ENCODE data around the gene PRIMPOL. TPM values are rescaled to one million over a fixed set of nuclear protein-coding genes. Genes with fewer than 3 reads are reported as not detected.
"Not testable (repeated sequence)": the region's sequence is repeated elsewhere in the genome, so short reads cannot be mapped to it uniquely, and the experiment has no call there.

The PRIMPOL gene
- total and polyA plus RNA-seq, 8 donors, result 11.5 to 88.8 (median 22.3) TPM

DNA sequence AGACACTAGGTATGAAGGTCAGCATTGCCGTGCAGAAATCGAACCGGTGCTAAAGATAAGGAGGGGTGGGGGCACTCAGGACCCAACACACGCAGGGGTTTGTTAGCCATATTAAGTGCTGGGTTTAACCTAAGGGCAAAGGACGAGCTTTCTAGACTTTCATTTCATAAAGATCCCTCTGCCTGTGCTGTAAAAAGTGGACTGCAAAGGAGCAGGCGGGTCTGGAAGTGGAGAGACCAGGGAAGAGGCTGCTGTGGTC is 1.6 kb upstream of the PRIMPOL start:
- no peak for DNase-seq
- 2 to 7% (median 5%) methylated on average over 6 of the region's 6 CpGs for WGBS, 5 donors
- H3K27ac ChIP-seq, result peak overlapping the region; percentile 93 to 100 (median 98)
- H3K4me1 ChIP-seq, result peaks cover 38 to 64% (median 55%) of the 10 kb centered on the region in 4 donors
- intact Hi-C loops (cut with DNase I; ENCODE audit: low total_unique reads), result no loop called here
- TF ChIP-seq POLR2A (IDR thresholded peaks at IDR 0.05) (no peak), POLR2AphosphoS5 (IDR thresholded peaks at IDR 0.05) (no peak), EP300 (IDR thresholded peaks at IDR 0.05) (no peak)
- TF ChIP-seq, protein P1, sequence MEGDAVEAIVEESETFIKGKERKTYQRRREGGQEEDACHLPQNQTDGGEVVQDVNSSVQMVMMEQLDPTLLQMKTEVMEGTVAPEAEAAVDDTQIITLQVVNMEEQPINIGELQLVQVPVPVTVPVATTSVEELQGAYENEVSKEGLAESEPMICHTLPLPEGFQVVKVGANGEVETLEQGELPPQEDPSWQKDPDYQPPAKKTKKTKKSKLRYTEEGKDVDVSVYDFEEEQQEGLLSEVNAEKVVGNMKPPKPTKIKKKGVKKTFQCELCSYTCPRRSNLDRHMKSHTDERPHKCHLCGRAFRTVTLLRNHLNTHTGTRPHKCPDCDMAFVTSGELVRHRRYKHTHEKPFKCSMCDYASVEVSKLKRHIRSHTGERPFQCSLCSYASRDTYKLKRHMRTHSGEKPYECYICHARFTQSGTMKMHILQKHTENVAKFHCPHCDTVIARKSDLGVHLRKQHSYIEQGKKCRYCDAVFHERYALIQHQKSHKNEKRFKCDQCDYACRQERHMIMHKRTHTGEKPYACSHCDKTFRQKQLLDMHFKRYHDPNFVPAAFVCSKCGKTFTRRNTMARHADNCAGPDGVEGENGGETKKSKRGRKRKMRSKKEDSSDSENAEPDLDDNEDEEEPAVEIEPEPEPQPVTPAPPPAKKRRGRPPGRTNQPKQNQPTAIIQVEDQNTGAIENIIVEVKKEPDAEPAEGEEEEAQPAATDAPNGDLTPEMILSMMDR (IDR thresholded peaks at IDR 0.05), result no peak
- H3K27me3 ChIP-seq, result no peaks in the 10 kb centered on the region
- H3K9me3 ChIP-seq, result no peaks in the 10 kb centered on the region
- H3K4me3 ChIP-seq, result peak overlapping the region; percentile 74 to 93 (median 80)
- H3K36me3 ChIP-seq, result peaks cover 0 to 14% (median 0%) of the 10 kb centered on the region in 4 donors

DNA sequence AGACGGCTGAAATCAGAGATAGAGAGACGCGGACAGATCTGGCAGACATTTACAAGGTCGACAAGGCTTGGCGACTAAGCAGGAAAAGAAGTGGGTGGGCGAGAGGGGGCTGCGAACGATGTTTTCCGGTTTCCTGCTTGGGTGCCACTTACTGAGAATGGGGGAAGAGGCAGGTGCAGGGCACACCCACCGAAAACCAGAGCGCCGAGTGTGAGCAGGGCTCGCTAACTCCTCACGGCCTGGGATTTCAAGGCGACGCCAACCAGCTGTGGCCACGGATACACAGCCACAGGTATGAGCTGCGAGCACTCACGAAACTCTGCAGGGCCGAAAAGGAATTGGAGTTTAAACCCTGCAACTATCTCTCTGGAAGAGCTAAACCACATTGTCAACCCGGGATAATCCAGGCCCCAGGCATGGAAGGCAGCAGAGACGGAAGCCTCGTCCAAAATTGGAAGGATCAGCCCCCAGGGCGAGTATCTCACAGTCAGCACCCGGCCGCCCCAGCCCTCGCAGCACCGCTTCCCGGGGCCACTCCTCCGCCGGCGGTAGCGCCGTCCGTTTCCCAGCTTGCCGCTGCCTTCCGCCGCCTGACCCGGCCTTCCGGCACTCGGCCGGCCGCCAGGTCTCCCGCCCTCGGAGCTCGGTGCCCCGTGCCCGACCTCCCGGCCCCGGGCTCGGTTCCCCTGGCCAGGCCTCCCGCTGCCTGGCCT is 1.1 kb upstream of the PRIMPOL start:
- intact Hi-C loops (cut with DNase I; ENCODE audit: low total_unique reads), result no loop called here

DNA sequence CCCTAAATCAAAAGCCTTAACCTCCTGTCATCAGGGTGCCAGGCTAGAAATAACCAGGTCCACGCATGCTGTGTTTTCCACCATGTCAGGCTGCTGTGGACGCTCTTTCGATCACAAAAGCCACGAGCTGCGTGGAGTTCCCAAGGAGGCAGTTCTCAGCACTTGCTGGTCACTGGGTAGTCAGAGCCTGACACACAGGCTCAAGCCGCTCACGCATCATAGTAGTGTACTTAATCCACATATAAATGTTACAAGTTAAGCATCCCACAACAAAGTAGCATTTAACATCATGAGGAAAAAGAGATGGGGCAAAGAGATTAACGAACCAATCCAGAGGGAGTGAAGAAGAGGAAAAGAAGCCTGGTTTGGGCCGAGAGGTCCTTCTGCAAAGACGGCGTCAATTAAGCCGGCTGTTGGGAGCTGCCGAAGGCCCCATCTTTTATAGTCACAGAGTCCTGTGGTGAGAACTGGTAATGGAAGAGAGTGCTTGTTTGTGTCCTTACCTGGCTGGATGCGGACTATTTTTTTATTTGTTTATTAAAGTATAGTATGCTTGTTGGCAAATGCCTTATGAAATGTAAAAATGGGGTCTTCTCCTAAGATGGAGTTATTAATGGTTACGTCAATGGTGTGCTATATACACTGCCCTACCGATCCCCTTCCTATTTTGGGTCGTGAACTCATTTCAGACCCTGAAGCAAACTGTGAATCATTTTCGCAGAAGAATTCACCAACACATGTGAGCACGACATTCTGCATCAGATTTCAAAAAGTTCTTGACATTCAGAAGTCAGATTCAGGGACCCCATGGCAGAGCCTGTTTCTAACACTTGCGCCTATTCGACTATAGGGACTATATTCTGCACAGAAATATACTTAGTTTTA is 675 bp downstream of the PRIMPOL start:
- H3K27ac ChIP-seq, result peak overlapping the region; percentile 95 to 100 (median 98)
- peak overlapping the region; percentile 74 to 93 (median 80) for H3K4me3 ChIP-seq
- WGBS, 5 donors, result 29 to 35% (median 30%) methylated on average over 21 of the region's 21 CpGs
- no peaks in the 10 kb centered on the region for H3K9me3 ChIP-seq
- peaks cover 38 to 54% (median 43%) of the 10 kb centered on the region in 4 donors for H3K4me1 ChIP-seq
- intact Hi-C loops (cut with DNase I; ENCODE audit: low total_unique reads), result no loop called here
- TF ChIP-seq, protein P1 (IDR thresholded peaks at IDR 0.05), result no peak
- TF ChIP-seq POLR2AphosphoS5 (IDR thresholded peaks at IDR 0.05) (no peak), POLR2A (IDR thresholded peaks at IDR 0.05) (no peak), EP300 (IDR thresholded peaks at IDR 0.05) (no peak)
- peaks cover 0 to 6% (median 0%) of the 10 kb centered on the region in 4 donors for H3K36me3 ChIP-seq
- peak in 1 of 2 donors; percentile 70 for DNase-seq
- no peaks in the 10 kb centered on the region for H3K27me3 ChIP-seq

More for the DNA sequence above, 1.1 kb upstream of the PRIMPOL start:
- DNase-seq, result peak; percentile 70 to 84
- Histone ChIP-seq H3K36me3 (peaks cover 0 to 10% (median 0%) of the 10 kb centered on the region in 4 donors), H3K4me3 (peak overlapping the region; percentile 74 to 93 (median 80)), H3K4me1 (peaks cover 38 to 69% (median 55%) of the 10 kb centered on the region in 4 donors), H3K27ac (peak overlapping the region; percentile 93 to 100 (median 98)), H3K9me3 (no peaks in the 10 kb centered on the region), H3K27me3 (no peaks in the 10 kb centered on the region)
- 0 to 1% (median 1%) methylated on average over 32 to 52 of the region's 52 CpGs for WGBS, 5 donors
- peak in 1 of 3 donors; percentile 3 for TF ChIP-seq POLR2AphosphoS5 (IDR thresholded peaks at IDR 0.05)
- no peak for TF ChIP-seq EP300 (IDR thresholded peaks at IDR 0.05)

DNA sequence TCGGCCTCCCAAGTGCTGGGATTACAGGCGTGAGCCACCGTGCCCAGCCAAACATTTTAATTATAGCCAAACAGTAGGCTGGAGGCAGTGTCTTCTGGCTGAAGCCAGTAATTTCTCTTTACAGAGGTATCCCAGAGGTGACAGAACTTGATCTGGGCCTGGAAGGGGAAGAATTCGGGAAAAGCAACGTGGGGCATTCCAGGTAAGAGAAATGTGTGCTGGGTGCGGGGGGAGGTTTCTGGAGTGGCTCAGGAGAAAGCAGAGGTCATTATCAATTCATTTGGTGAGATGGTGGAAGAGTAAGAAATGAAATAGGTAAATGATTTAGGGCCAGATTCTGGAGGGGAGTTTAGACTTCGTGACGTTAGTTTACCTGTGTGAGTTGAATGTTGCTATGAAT is 2.4 kb downstream of the PRIMPOL start:
- no peak overlapping the region for H3K27ac ChIP-seq
- WGBS, 5 donors, result 92 to 98% (median 94%) methylated on average over 8 of the region's 8 CpGs
- TF ChIP-seq POLR2AphosphoS5 (IDR thresholded peaks at IDR 0.05) (no peak), POLR2A (IDR thresholded peaks at IDR 0.05) (no peak), EP300 (IDR thresholded peaks at IDR 0.05) (no peak)
- TF ChIP-seq, protein P1 (IDR thresholded peaks at IDR 0.05), result no peak
- H3K4me3 ChIP-seq, result no peak overlapping the region
- H3K4me1 ChIP-seq, result peaks cover 22 to 38% (median 26%) of the 10 kb centered on the region in 4 donors
- H3K9me3 ChIP-seq, result no peaks in the 10 kb centered on the region
- no peak for DNase-seq
- peaks cover 0 to 11% (median 2%) of the 10 kb centered on the region in 4 donors for H3K36me3 ChIP-seq
- H3K27me3 ChIP-seq, result no peaks in the 10 kb centered on the region
- intact Hi-C loops (cut with DNase I; ENCODE audit: low total_unique reads), result no loop called here

DNA sequence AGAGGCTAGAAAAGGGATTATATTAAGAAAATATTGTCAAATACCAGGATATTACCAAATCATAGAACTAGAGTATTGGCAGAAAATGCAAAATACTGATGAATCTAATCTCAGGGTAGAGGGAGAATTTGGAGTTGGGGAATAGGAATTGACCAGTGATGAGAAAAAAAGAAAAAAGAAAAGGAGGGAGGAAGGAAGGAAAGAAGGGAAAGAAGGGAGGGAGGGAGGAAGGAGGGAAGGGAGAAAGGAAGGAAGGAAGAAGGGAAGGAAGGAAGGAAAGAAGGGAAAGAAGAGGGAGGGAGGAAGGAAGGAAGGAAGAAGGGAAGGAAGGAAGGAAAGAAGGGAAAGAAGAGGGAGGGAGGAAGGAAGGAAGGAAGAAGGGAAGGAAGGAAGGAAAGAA is 3.1 kb downstream of the PRIMPOL start:
- H3K9me3 ChIP-seq; H3K27ac ChIP-seq; H3K4me3 ChIP-seq; intact Hi-C loops (cut with DNase I; ENCODE audit: low total_unique reads); DNase-seq; H3K27me3 ChIP-seq: not testable (repeated sequence)
- Histone ChIP-seq H3K4me1 (peaks cover 14 to 30% (median 18%) of the 10 kb centered on the region in 4 donors), H3K36me3 (peaks cover 0 to 19% (median 5%) of the 10 kb centered on the region in 4 donors)

Measured in stomach (tissue), 9 donors.